ENCODE measurements around the gene MUC5B. TPM values are rescaled to one million over a fixed set of nuclear protein-coding genes. Genes with fewer than 3 reads are reported as not detected.

Gene MUC5B
- total RNA-seq, 1 donor from 2014 or later = not detected

- DNase-seq (ENCODE audit: low read depth) (no peak), FAIRE-seq (no peak)
- no peaks in the 10 kb centered on the region for H3K79me2 ChIP-seq (ENCODE audit: insufficient read depth, low read length)
- H3K27me3 Mint-ChIP-seq (ENCODE audit: low read depth, unreplicated experiment) = peaks cover 9% of the 10 kb centered on the region
- no peaks in the 10 kb centered on the region for H4K20me1 ChIP-seq (ENCODE audit: insufficient read depth, low read length)
- no peak overlapping the region for H3K27ac ChIP-seq (ENCODE audit: low read depth, low read length)
- H3K4me3 ChIP-seq (ENCODE audit: insufficient read depth, low read depth, low read length) = no peak overlapping the region
- H3K36me3 Mint-ChIP-seq (ENCODE audit: low read depth, unreplicated experiment) = no peaks in the 10 kb centered on the region
- H3K4me1 ChIP-seq (ENCODE audit: insufficient read depth, low read length) = no peaks in the 10 kb centered on the region
- H3K4me3 Mint-ChIP-seq (ENCODE audit: unreplicated experiment) = no peak overlapping the region
- no peak overlapping the region for H3K9ac ChIP-seq (ENCODE audit: low read length)
- H3K9me3 Mint-ChIP-seq (ENCODE audit: unreplicated experiment) = no peaks in the 10 kb centered on the region
- no peak overlapping the region for H3K4me2 ChIP-seq (ENCODE audit: low read length)
- no peak for TF ChIP-seq CTCF (IDR thresholded peaks at IDR 0.05; ENCODE audit: insufficient read depth, low read depth, low read length)
- TF ChIP-seq EZH2 (IDR thresholded peaks at IDR 0.05; ENCODE audit: insufficient read depth, low read length) = no peak
- H3K27me3 ChIP-seq (ENCODE audit: insufficient read depth, low read length) = no peaks in the 10 kb centered on the region
- no peaks in the 10 kb centered on the region for H3K4me1 Mint-ChIP-seq (ENCODE audit: low read depth, unreplicated experiment)
- H3K27ac Mint-ChIP-seq (ENCODE audit: unreplicated experiment) = no peak overlapping the region
- H3K9me3 ChIP-seq (ENCODE audit: insufficient read depth, low read depth, low read length) = no peaks in the 10 kb centered on the region
- H2AFZ ChIP-seq (ENCODE audit: low read depth, low read length) = no peak overlapping the region
- no peaks in the 10 kb centered on the region for H3K36me3 ChIP-seq (ENCODE audit: insufficient read depth, low read length)
Measured at GRCh38 chr11:1201395-1202153, 21.3 kb upstream of the MUC5B start.

GRCh38 chr11:1202154-1202775 is 20.6 kb upstream of the MUC5B start:
- H3K9me3 Mint-ChIP-seq (ENCODE audit: unreplicated experiment) = no peaks in the 10 kb centered on the region
- Histone ChIP-seq H3K9ac (ENCODE audit: low read length) (no peak overlapping the region), H3K27me3 (ENCODE audit: insufficient read depth, low read length) (no peaks in the 10 kb centered on the region), H3K9me3 (ENCODE audit: insufficient read depth, low read depth, low read length) (no peaks in the 10 kb centered on the region), H3K79me2 (ENCODE audit: insufficient read depth, low read length) (no peaks in the 10 kb centered on the region), H3K4me2 (ENCODE audit: low read length) (no peak overlapping the region), H3K36me3 (ENCODE audit: insufficient read depth, low read length) (no peaks in the 10 kb centered on the region), H3K4me3 (ENCODE audit: insufficient read depth, low read depth, low read length) (no peak overlapping the region), H3K27ac (ENCODE audit: low read depth, low read length) (no peak overlapping the region), H4K20me1 (ENCODE audit: insufficient read depth, low read length) (no peaks in the 10 kb centered on the region), H2AFZ (ENCODE audit: low read depth, low read length) (no peak overlapping the region), H3K4me1 (ENCODE audit: insufficient read depth, low read length) (no peaks in the 10 kb centered on the region)
- DNase-seq (ENCODE audit: low read depth) (no peak), FAIRE-seq (no peak)
- no peak for TF ChIP-seq CTCF (IDR thresholded peaks at IDR 0.05; ENCODE audit: insufficient read depth, low read depth, low read length)
- no peak for TF ChIP-seq EZH2 (IDR thresholded peaks at IDR 0.05; ENCODE audit: insufficient read depth, low read length)
- H3K4me1 Mint-ChIP-seq (ENCODE audit: low read depth, unreplicated experiment) = no peaks in the 10 kb centered on the region
- peaks cover 9% of the 10 kb centered on the region for H3K27me3 Mint-ChIP-seq (ENCODE audit: low read depth, unreplicated experiment)
- no peaks in the 10 kb centered on the region for H3K36me3 Mint-ChIP-seq (ENCODE audit: low read depth, unreplicated experiment)
- no peak overlapping the region for H3K27ac Mint-ChIP-seq (ENCODE audit: unreplicated experiment)
- H3K4me3 Mint-ChIP-seq (ENCODE audit: unreplicated experiment) = no peak overlapping the region

Measured in astrocyte (in vitro differentiated cells and primary cell).